Measurements from ENCODE around the gene COASY. TPM values are rescaled to one million over a fixed set of nuclear protein-coding genes. Genes with fewer than 3 reads are reported as not detected.
A peak's percentile ranks its signal among the peaks of the same experiment; 100 is the strongest.
"Not testable (repeated sequence)": the region's sequence is repeated elsewhere in the genome, so short reads cannot be mapped to it uniquely, and the experiment has no call there.

Gene COASY
- total RNA-seq, 2 experiments from 2014 or later = 92.8 to 103 TPM

- ChIA-PET POLR2A (no interaction called here), CTCF (no interaction called here)
- no peaks in the 10 kb centered on the region for H3K27me3 Mint-ChIP-seq
- no peak overlapping the region for H3K4me3 Mint-ChIP-seq
- H3K27ac Mint-ChIP-seq = no peak overlapping the region
- no peaks in the 10 kb centered on the region for H3K9me3 Mint-ChIP-seq
- peaks cover 4% of the 10 kb centered on the region for H3K36me3 Mint-ChIP-seq
- intact Hi-C loops (cut with micrococcal nuclease) = no loop called here
- DNase-seq = no peak
- peaks cover 21% of the 10 kb centered on the region for H3K4me1 Mint-ChIP-seq (ENCODE audit: low read depth)
Observed at GRCh38 chr17:42544874-42545283, 17.1 kb upstream of the COASY start.

GRCh38 chr17:42545755-42546505 is 16.0 kb upstream of the COASY start:
- CTCF ChIA-PET, H3K27ac Mint-ChIP-seq: not testable (repeated sequence)

DNA sequence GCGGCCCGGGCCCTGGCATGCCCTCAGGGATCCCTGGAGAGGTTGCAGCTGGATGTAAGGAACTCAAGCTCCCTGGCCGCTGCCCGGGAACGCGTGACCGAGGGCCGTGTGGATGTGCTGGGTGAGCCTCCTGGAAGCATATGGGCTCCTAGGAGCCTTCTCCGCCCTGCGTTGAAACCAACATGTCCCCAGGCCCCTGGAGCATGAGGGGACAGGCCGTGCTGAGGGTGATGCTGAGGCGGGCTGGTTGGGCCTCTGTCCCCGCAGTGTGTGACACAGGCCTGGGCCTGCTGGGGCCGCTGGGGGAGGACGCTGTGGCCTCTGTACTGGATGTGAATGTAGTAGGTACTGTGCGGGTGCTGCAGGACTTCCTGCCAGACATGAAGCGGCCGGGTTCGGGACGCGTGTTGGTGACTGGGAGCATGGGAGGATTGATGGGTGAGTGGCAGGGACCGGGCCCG is 14.9 kb upstream of the COASY start:
- DNase-seq = no peak
- ChIA-PET POLR2A (no interaction called here), CTCF (no interaction called here)
- no peaks in the 10 kb centered on the region for H3K9me3 Mint-ChIP-seq
- no peak overlapping the region for H3K4me3 Mint-ChIP-seq
- no peaks in the 10 kb centered on the region for H3K27me3 Mint-ChIP-seq
- intact Hi-C loops (cut with micrococcal nuclease) = no loop called here
- peaks cover 6% of the 10 kb centered on the region for H3K4me1 Mint-ChIP-seq (ENCODE audit: low read depth)
- no peaks in the 10 kb centered on the region for H3K36me3 Mint-ChIP-seq
- H3K27ac Mint-ChIP-seq = no peak overlapping the region

More at GRCh38 chr17:42545755-42546505, 16.0 kb upstream of the COASY start:
- peaks cover 14% of the 10 kb centered on the region for H3K4me1 Mint-ChIP-seq (ENCODE audit: low read depth)
- H3K9me3 Mint-ChIP-seq; intact Hi-C loops (cut with micrococcal nuclease); H3K36me3 Mint-ChIP-seq; H3K27me3 Mint-ChIP-seq; DNase-seq; POLR2A ChIA-PET; H3K4me3 Mint-ChIP-seq: not testable (repeated sequence)

DNA sequence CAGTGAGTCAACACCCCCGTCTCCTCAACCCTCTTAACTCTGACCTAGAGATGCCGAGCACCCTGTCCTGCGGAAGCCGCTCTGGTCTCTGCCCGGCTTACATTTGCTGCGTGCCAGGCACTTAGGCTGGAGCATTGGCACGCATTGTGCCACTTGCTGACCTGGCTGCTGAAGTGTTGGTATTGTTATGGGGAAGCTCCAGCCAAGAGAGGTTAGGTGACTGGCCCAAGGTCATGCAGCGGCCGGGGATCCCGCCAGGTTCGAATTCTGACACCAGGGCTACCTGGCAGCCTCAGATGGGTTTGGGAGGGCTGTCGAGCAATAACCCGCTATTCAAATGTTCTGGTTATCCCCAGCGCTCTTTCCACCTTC is 14.3 kb upstream of the COASY start:
- H3K27ac Mint-ChIP-seq = no peak overlapping the region
- ChIA-PET POLR2A (no interaction called here), CTCF (interaction anchor here (0.9 to 1.6 kb wide), 7 partner anchors 12 to 214 kb away, joined by 3 to 9 read pairs (median 3); partner anchors contain the start of genes NAGLU, PSMC3IP and RAMP2)
- no peaks in the 10 kb centered on the region for H3K27me3 Mint-ChIP-seq
- H3K4me1 Mint-ChIP-seq (ENCODE audit: low read depth) = peaks cover 6% of the 10 kb centered on the region
- intact Hi-C loops (cut with micrococcal nuclease) = no loop called here
- no peaks in the 10 kb centered on the region for H3K36me3 Mint-ChIP-seq
- no peak overlapping the region for H3K4me3 Mint-ChIP-seq
- H3K9me3 Mint-ChIP-seq = no peaks in the 10 kb centered on the region
- no peak for DNase-seq

DNA sequence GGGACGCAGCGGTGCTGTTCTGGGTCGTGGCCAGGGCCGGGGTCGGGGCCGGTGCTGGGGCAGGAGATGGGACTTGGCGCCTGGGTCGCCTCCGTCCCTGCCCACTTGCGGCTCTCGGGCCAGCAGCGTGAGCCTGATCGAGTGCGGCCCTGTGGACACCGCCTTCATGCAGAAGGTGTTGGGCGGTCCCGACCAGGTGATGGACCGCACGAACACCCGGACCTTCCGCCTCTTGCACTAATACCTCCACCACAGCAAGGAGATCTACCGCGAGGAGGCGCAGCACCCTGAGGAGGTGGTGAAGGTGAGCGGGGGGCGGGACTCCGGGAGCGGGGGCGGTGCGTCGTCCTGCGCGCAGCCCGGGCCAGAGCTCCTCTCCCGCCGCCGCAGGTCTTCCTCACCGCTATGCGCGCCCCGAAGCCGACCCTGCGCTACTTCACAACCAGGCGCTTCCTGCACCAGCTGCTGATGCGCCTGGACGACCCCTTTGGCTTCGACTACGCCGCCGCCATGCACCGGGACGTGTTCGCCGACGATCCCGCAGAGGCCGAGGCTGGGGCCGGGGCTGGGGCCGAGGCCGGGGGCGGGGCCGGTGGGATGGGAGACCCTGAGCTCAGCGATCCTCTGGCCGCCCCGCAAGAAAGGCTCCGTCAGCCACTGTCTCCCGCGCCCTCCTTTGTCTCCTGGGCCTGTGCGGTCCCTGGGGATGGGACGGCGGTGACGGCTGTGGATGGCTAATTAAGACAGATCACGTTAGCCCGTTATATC is 13.7 kb upstream of the COASY start:
- ChIA-PET POLR2A (no interaction called here), CTCF (interaction anchor here (0.5 to 1.6 kb wide), 14 partner anchors 11 to 1359 kb away, joined by 3 to 9 read pairs (median 3); partner anchors contain the start of genes CAVIN1, MPP2, NAGLU and PSMC3IP)
- Mint-ChIP-seq H3K36me3 (no peaks in the 10 kb centered on the region), H3K4me1 (ENCODE audit: low read depth) (peaks cover 7% of the 10 kb centered on the region), H3K4me3 (peak overlapping the region; percentile 29), H3K9me3 (no peaks in the 10 kb centered on the region), H3K27me3 (no peaks in the 10 kb centered on the region), H3K27ac (no peak overlapping the region)
- intact Hi-C loops (cut with micrococcal nuclease) = no loop called here
- DNase-seq = peak; percentile 89

DNA sequence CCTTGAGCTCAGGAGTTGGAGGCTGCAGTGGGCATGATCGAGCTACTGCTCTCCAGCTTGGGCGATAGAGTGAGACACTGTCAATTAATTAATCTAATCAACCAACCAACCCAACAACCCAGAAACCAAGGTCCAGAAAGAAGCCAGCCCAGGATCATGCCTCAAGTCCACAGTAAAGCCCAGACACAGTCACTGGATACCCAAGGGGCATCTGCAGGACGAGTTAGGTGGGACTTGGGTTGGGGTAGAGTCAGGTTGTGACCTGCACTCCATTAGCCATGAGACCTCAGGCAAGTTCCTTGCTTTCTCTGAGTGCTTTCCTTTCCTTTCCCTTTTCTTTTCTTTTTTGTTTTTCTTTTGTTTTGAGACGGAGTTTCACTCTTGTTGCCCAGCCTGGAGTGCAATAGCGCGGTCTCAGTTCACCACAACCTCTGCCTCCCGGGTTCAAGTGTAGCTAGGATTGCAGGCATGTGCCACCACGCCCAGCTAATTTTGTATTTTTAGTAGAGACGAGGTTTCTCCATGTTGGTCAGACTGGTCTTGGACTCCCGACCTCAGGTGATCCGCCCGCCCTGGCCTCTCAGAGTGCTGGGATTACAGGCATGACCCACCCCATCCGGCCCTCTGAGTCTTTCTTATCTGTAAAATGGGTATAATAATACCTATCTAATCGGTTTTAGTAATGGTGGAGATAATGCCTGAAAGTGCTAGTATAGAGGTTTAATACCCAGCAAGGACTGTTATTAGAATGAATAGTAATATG is 12.8 kb upstream of the COASY start:
- H3K36me3 Mint-ChIP-seq = no peaks in the 10 kb centered on the region
- H3K9me3 Mint-ChIP-seq = no peaks in the 10 kb centered on the region
- no peak for DNase-seq
- intact Hi-C loops (cut with micrococcal nuclease) = no loop called here
- peaks cover 13% of the 10 kb centered on the region for H3K4me1 Mint-ChIP-seq (ENCODE audit: low read depth)
- no peaks in the 10 kb centered on the region for H3K27me3 Mint-ChIP-seq
- ChIA-PET POLR2A (no interaction called here), CTCF (interaction anchor here (0.7 to 1.6 kb wide), 9 partner anchors 11 to 127 kb away, joined by 3 to 9 read pairs (median 4); partner anchors contain the start of genes CAVIN1, NAGLU and PSMC3IP)
- no peak overlapping the region for H3K27ac Mint-ChIP-seq
- no peak overlapping the region for H3K4me3 Mint-ChIP-seq

DNA sequence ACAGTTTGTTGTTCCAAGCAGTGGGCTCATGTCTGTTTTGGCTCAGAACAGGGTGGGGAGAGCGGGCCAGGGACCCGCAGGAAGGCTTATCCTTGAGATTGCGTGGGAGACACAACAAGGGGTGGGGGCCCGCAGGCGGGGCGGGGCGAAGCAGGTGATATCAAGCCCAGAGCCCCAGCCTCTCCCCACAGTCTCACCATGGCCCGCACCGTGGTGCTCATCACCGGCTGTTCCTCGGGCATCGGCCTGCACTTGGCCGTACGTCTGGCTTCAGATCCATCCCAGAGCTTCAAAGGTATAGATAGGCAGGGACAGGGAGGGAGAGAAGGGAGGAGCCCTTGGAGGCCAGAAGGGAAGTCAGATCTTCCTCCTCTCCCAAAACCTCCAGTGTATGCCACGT is 9.2 kb upstream of the COASY start, which contains the start of gene HSD17B1:
HSD17B1 (plus strand) TSS at position 188 of the 400 bp plus-strand sequence; CDS start at position 199, 11 bp downstream.
- H3K36me3 Mint-ChIP-seq; CTCF ChIA-PET; H3K9me3 Mint-ChIP-seq; DNase-seq; intact Hi-C loops (cut with micrococcal nuclease); H3K27me3 Mint-ChIP-seq: not testable (repeated sequence)
- Mint-ChIP-seq H3K4me1 (ENCODE audit: low read depth) (peaks cover 15% of the 10 kb centered on the region), H3K27ac (peak within 1 kb of the TSS; percentile 13), H3K4me3 (peak within 1 kb of the TSS; percentile 87)
- POLR2A ChIA-PET = interaction anchor here (0.9 kb wide), 1 partner anchor 10 kb away, joined by 3 read pairs; no protein-coding TSS in a partner anchor

- H3K27ac Mint-ChIP-seq = peak overlapping the region; percentile 13
- DNase-seq = no peak
- ChIA-PET CTCF (interaction anchor here (0.9 to 2.2 kb wide), 4 partner anchors 14 to 36 kb away, joined by 3 to 10 read pairs (median 6); partner anchors contain the start of gene PSMC3IP), POLR2A (interaction anchor here (0.9 kb wide), 2 partner anchors 10 to 13 kb away, joined by 3 read pairs; partner anchors contain the start of gene MLX)
- no peaks in the 10 kb centered on the region for H3K36me3 Mint-ChIP-seq
- H3K27me3 Mint-ChIP-seq = no peaks in the 10 kb centered on the region
- H3K9me3 Mint-ChIP-seq = no peaks in the 10 kb centered on the region
- intact Hi-C loops (cut with micrococcal nuclease) = no loop called here
- H3K4me1 Mint-ChIP-seq (ENCODE audit: low read depth) = peaks cover 15% of the 10 kb centered on the region
- H3K4me3 Mint-ChIP-seq = peak overlapping the region; percentile 87
Observed at GRCh38 chr17:42553161-42553818, 8.7 kb upstream of the COASY start.

GRCh38 chr17:42553866-42554249 is 8.1 kb upstream of the COASY start:
- peak; percentile 37 for DNase-seq
- peak overlapping the region; percentile 87 for H3K4me3 Mint-ChIP-seq
- H3K27me3 Mint-ChIP-seq = no peaks in the 10 kb centered on the region
- intact Hi-C loops (cut with micrococcal nuclease) = no loop called here
- no peaks in the 10 kb centered on the region for H3K36me3 Mint-ChIP-seq
- H3K9me3 Mint-ChIP-seq = no peaks in the 10 kb centered on the region
- peaks cover 14% of the 10 kb centered on the region for H3K4me1 Mint-ChIP-seq (ENCODE audit: low read depth)
- CTCF ChIA-PET = interaction anchor here (0.9 to 2.2 kb wide), 8 partner anchors 12 to 36 kb away, joined by 3 to 10 read pairs (median 6); partner anchors contain the start of genes MLX, NAGLU and PSMC3IP
- POLR2A ChIA-PET = interaction anchor here (0.8 to 1.5 kb wide), 4 partner anchors 9 to 18 kb away, joined by 3 to 6 read pairs (median 4); partner anchors contain the start of genes MLX and NAGLU
- peak overlapping the region; percentile 85 for H3K27ac Mint-ChIP-seq

DNA sequence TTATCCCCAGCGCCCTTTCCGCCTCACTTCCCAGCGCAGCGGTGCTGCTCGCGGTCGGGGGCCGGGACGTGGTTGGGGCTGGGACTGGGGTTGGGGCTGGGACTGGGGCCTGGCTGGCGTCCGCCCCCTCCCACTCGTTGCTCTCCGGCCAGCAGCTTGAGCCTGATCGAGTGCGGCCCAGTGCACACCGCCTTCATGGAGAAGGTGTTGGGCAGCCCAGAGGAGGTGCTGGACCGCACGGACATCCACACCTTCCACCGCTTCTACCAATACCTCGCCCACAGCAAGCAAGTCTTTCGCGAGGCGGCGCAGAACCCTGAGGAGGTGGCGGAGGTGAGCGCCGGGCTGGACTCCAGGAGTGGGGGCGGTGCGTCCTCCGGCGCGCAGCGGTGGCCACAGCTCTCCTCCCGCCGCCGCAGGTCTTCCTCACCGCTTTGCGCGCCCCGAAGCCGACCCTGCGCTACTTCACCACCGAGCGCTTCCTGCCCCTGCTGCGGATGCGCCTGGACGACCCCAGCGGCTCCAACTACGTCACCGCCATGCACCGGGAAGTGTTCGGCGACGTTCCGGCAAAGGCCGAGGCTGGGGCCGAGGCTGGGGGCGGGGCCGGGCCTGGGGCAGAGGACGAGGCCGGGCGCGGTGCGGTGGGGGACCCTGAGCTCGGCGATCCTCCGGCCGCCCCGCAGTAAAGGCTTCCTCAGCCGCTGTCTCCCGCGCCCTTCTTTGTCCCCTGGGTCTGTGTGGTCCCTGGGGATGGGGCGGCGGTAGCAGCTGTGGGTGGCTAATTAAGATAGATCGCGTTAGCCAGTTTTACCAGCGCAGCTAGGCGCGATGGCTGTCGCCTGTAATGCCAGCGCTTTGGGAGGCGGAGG is 7.5 kb upstream of the COASY start:
- no peaks in the 10 kb centered on the region for H3K9me3 Mint-ChIP-seq
- peaks cover 9% of the 10 kb centered on the region for H3K4me1 Mint-ChIP-seq (ENCODE audit: low read depth)
- peak; percentile 86 for DNase-seq
- CTCF ChIA-PET = interaction anchor here (0.8 to 2.2 kb wide), 10 partner anchors 12 to 209 kb away, joined by 3 to 10 read pairs (median 4); partner anchors contain the start of genes MLX, NAGLU and PSMC3IP
- peak overlapping the region; percentile 85 for H3K27ac Mint-ChIP-seq
- H3K36me3 Mint-ChIP-seq = no peaks in the 10 kb centered on the region
- intact Hi-C loops (cut with micrococcal nuclease) = no loop called here
- POLR2A ChIA-PET = interaction anchor here (0.6 to 1.5 kb wide), 8 partner anchors 9 to 51 kb away, joined by 3 to 6 read pairs (median 3); partner anchors contain the start of genes MLX, NAGLU and PSMC3IP
- H3K4me3 Mint-ChIP-seq = peak overlapping the region; percentile 87
- H3K27me3 Mint-ChIP-seq = no peaks in the 10 kb centered on the region

Measured in activated CD4-positive, alpha-beta memory T cell treated with anti-CD3 and anti-CD28 coated beads for 36 hours (primary cell).